HG02798 (cell line): ENCODE measurements around the gene TOGARAM2.

Source experiments
- ATAC-seq: cut with Tn5 transposase; IDR thresholded peaks from one replicate; pipeline ENCODE4 v1.9.1; 2021; ENCODE audit warnings: mild to moderate bottlenecking; ENCODE audit not compliant: unreplicated experiment, poor library complexity

The TOGARAM2 gene

GRCh38 chr2:28995765-28996750, 15.0 kb downstream of the TOGARAM2 start:
- ATAC-seq = no peak

- ATAC-seq = no peak
Observed at GRCh38 chr2:28997237-28997846, 16.2 kb downstream of the TOGARAM2 start.

- ATAC-seq = no peak
Observed at GRCh38 chr2:28997847-28998735, 17.0 kb downstream of the TOGARAM2 start.

DNA sequence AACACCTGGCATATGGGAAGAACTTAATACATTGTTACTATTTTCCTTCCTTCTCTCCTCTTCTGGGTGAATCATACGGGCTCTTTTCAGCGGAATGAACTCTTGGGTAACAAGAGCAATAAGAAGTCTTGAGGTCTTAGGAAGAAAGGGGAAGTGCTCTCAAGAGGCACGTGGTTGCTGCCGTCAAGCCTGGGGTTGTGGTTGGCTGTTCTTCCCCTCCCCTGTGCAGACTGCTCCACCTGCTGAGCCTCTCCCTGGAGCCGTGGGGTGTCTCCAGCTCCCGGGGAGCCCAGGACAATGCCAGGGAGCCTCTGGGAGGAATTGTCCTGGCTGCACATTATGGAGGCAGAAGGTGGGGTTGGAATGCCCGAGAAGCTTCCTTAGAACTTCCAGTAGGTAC, 19.4 kb downstream of the TOGARAM2 start:
- peak; percentile 97 for ATAC-seq

GRCh38 chr2:29000956-29001355, 19.9 kb downstream of the TOGARAM2 start:
- ATAC-seq = no peak

GRCh38 chr2:29001806-29002205, 20.7 kb downstream of the TOGARAM2 start:
- ATAC-seq = no peak

- ATAC-seq = no peak
Observed at GRCh38 chr2:29004755-29005154, 23.7 kb downstream of the TOGARAM2 start.

- ATAC-seq = no peak
Observed at GRCh38 chr2:29005331-29005730, 24.2 kb downstream of the TOGARAM2 start.

DNA sequence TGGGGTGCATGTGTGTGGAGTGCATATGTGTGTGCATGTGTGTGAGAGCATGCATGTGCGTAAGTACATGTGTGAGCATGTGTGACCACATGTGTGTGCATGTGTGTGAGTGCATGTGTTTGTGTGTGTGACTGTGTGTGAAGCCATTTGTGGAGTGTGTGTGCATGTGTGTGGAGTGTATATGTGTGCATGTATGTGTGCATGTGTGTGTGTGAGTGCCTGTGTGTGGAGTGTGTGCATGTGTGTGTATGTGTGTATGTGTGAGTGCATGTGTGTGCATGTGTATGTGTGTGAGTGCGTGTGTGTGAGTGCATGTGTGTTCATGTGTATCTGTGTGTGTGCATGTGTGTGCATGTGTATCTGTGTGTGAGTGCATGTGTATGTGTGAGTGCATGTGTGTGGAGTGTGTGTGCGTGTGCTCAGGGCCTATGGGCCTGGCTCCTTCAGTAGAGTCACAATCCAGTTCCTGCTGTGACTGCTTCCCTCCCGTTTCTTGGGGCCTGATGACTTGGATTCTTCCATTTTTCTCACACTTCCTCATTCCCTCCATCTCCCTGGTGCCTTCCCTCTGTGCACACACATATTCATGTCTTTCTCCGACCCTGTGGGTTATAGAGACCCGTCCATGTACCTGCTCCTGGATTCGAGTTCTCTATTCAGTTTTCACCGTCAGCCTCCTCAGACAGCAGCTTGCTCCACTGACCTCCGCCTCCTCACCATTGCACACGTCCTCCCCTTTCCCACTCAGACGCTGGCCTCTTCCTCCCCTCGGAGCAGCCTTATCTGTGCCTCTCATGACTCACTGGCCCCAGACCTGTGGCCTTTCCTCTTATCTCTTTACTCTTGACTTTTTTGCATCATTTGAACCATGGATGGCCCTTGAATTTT, 25.2 kb downstream of the TOGARAM2 start:
- ATAC-seq = no peak

- no peak for ATAC-seq
Observed at GRCh38 chr2:29006980-29007301, 25.8 kb downstream of the TOGARAM2 start.

DNA sequence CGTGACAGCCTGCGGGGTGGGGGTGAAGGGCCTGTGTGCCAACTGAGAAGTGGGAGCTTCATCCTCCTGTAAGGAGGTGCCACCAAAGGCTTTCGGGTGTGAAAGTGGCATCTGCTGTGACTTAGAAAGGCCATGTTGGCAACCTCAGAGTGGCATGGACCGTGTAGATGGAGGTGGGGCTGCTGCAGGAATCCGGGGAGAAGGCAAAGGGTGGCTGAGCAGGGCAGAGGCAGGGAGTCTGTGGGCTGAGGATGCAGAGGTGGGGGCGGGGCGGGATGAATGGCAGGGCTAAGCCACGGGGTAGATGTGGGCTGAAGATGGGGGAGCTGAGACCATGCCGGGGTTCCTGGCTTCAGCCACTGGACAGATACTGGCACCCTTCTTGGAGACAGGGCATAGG, 28.2 kb downstream of the TOGARAM2 start:
- no peak for ATAC-seq

DNA sequence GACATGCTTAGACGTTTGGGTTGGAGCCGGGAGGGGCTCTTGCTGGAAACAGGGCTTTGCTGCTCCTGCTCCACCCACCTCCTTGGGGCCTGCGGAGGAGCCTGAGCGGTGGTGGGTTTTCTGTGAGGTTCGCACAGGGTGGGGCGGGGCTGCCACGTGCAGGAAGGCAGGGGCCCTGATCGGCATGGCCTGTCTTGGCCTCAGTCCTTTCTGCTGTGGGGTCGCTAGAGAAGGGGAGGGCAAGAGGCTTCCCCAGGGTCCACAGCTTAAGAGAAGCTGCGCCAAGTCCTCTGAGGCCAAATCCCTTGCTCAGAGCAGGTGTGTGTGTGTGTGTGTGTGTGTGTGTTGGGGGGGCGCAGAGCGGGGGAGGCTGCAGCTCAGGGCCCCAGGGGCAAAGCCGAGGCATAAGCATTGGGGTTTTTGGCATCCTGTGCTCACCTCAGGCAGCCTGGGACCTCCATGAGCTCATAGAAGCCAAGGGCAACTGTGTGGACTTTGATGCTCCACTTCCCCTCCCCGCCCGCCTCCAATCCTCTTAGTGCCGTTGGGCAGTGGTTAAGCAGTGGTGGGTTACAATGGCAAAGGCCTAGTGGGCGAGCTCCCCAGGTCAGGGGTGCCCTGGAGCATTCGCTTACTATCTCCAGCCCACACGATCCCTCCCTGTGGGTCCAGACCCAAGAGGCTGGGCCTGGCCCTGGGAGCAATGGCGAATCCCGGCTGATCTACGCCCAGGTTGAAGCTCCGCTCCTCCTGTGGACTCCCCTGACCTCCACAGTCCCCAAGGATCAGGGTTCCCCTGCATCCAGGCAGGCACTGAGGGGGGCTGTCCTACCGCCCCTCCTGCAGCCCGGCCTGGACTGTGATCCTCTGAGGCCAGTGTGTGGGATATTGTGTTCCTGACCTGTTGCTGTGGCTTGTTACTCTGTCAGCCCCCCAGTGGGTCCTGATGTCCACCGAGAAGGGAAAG, 28.9 kb downstream of the TOGARAM2 start:
- no peak for ATAC-seq

GRCh38 chr2:29010946-29011345, 29.8 kb downstream of the TOGARAM2 start:
- no peak for ATAC-seq

DNA sequence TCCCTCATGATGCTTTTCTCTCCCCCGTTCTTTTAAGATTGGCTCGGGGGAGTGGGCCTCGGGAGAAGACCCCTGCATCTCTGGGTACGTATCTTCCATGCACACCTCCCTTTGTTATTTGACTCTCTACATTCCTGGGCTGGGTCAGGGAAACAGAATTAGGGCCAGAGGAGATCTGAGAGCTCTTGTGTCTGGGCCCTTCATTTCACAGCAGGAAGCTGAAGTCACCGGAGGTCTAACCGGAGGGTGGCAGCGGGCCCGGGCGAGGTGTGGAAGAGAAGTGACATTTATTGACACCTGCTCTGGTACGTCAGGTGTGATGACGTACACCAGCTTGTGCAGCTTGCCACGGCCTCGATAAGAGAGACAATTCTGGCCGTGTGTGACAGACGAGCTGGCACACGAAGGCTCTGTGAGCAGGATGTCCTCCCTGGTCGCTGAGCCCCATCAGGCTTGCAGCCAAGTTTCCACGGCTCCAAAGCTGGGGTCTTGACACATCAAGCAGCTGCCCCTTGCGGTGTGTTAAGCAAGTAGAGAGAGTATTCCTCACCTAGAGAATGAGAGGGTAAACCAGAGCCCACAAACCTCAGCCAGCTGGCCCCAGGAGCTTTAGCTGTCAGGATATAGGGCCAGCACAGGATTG, 30.4 kb downstream of the TOGARAM2 start:
- ATAC-seq = no peak

- no peak for ATAC-seq
Observed at GRCh38 chr2:29012211-29012681, 31.1 kb downstream of the TOGARAM2 start.

GRCh38 chr2:29013057-29013780, 32.1 kb downstream of the TOGARAM2 start:
- ATAC-seq = no peak

GRCh38 chr2:29014331-29014730, 33.2 kb downstream of the TOGARAM2 start:
- no peak for ATAC-seq
